SW 1271 (cell line): ENCODE measurements around the gene COQ8B.
"Not testable (repeated sequence)": the region's sequence is repeated elsewhere in the genome, so short reads cannot be mapped to it uniquely, and the experiment has no call there.

Experiments used
- DNase-seq, 2 experiments: peaks; one replicate each; lab custom pipeline; 2025; lab: John Stamatoyannopoulos, UW

COQ8B gene

DNA sequence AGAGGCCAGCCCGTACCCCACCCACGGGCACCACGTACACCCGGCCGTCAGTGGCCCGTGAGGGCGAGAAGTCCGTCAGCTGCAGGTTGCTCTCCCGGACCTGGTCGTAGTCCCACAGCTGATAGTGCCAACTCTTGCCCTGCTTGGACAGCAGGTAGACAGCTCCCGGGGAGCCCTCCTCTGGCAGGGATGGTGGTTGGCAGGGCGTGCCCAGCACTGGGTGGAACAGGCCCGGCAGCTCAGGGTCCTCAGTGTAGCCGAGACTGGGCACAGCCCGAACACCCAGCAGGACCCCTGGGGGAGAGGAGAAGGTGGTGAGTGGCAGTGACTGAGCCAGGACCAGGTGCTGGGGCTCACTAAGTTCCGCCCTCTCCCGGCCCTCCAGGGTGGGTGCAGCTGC is 25.8 kb upstream of the COQ8B start:
- DNase-seq, result no peak

DNA sequence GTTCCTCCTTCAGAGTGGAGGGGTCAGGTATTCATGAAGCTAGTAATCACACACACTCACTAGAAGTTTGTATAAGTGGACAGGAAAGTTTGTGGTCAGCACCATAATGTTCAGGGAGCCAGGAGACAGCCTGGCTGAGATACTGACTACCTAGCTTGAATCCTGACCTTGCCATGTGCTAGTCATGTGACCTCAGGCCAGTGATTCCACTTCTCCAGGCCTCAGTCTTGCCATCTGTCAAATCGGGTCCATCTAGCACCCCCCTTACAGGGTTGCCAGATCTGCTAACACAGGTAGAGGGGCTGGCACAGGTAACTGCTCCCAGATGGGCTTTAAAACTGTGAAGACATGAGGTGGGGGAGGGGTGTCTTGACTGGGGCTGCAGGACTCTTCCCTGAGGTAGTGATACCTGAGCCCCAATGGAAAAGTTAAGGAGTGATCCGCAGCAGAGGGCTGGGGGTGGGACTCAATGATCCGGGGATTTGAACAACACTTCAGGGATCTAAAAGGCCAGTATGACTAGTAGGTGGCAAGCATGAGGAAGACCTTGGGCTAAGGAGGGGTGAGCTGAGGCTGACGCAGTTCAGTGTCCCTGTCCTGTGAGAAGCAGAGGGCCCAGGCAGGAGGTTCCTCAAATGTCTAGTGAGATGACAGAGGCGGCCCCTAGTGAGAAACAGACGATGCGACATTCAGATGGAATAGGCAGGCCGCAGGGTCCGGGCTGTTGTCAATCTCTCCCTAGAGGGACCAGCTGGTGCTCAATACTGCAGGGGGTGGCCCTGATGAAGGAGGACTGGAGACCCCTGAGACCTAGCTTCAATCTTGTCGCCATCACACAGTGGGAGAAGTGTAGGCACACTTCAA is 25.1 kb upstream of the COQ8B start:
- DNase-seq, result no peak

DNA sequence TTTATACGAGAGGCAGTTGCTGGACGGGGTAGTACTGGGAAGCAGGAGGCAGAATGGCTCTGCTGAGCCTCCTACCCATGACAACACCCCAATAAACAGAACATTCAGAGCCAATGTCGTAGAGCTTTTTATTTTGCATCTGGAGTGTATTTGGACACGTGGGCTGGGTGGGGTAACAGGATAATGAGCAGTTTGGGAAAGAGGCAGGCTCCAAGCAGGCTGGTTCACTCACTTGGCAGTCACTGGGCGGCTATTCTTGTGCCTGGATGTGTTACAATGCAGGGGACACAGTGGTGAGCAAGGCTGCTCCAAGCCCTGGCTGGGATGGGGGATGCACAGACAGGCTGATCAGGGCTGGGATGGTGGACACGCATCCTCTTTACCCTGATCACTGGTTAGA is 24.1 kb upstream of the COQ8B start:
- no peak for DNase-seq

DNA sequence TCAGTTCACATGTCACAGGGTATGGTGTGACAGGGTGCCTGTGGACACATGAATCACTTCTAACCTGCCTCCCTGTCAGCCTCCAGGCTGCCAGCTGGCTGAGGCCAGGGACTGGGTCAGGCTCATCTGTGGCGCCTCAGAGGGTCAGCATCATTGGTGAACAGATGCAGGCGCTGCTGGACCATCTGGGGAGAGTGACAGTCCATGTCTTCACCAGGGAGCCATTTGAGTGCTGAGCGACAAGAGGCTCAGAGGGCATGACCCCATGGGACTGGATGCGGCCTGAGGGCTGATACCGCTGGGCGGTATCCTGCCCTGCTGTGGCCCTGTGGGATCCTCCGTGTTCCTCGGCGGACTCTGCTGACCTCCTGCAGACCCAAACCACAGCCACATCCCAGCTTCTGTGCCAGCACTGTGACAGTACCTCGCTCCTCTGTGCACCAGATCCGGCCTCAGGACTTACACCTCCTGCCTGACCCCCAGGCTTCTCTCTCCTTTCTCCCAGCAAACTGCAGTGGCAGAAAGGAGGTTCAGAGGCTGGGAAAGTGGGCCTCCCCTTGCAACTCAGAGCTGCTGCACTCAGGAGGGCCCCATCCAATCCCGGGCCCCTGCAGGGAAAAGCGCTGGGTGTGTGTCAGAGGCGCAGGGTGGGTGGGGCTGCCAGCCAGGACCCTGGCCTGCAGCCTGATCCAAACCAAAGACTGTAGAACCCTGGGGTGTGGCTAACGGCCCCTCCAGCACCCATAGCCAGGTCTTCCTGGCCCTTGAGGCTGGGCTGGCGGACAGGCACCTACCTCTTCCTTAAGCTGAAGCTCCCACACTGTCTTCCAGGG is 23.4 kb upstream of the COQ8B start:
- no peak for DNase-seq

DNA sequence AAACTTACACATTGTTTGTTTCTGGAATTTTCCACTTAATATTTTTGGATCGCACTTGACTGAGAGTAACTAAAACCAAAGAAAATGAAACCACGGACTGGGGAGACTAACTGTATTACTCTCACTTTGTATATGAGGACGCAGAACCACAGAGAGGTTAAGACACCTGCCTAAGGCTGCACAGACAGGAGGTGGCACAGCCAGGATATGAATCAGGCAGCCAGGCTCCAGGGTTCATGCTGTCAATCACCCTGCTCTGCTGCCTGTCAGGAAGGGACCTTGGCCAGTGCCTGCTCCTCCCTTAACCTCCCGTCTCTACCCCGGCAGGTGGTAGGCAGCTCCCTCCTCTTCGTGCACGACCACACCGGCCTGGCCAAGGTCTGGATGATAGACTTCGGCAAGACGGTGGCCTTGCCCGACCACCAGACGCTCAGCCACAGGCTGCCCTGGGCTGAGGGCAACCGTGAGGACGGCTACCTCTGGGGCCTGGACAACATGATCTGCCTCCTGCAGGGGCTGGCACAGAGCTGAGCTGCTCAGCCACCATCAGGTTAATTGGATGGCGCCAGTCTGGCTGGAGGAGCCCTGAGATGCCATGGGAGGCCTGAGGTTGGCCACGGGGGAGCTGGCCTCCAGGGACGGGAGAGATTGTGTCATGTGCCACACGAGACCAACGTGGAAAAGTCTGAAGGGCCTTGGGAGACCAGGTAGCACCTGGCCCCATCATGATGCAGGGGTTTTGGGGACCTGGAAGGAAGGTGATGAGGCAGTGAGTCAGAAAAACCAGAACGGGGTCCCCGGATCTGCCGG is 22.5 kb upstream of the COQ8B start:
- DNase-seq, result no peak

DNA sequence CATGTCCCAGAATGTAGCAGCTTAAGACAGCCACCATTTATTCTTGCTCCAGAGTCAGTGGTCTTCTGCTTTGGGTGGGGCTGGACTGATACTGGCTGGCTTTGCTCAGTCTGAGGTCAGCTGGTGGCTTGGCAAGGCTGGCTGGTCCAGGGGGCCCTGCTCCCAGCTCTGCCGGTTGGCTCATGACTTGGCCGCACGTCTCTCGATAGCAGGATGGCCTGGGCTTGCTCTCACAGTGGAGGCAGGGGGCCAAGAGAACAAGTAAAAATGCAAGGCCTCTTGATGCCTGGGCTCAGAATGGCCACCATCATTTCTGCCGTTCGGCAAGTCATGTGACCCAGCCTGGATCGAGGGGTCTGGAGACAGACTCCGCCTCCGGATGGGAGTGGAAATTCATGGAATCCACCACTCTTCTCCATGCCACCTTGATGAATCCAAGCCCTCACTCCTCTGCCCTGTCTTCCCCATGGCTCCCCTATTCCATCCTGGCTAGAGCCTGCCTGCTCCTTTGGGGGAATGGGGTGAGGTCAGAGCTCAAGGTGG is 20.5 kb upstream of the COQ8B start:
- no peak for DNase-seq

DNA sequence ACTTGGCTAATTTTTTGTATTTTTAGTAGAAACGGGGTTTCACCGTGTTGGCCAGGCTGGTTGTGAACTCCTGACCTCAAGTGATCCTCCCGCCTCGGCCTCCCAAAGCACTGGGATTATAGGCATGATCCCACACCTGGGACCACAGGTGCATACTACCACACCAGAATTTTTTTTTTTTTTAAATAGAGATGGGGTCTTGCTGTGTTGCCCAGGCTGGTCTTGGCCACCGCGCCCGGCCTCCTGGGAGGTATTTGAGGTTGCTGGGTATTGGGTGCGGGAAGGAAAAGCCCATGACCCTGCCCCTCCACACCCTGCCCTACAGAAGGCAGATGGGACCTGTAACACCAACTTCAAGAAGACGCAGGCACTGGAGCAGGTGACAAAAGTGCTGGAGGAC is 20.0 kb upstream of the COQ8B start:
- DNase-seq, result no peak

DNA sequence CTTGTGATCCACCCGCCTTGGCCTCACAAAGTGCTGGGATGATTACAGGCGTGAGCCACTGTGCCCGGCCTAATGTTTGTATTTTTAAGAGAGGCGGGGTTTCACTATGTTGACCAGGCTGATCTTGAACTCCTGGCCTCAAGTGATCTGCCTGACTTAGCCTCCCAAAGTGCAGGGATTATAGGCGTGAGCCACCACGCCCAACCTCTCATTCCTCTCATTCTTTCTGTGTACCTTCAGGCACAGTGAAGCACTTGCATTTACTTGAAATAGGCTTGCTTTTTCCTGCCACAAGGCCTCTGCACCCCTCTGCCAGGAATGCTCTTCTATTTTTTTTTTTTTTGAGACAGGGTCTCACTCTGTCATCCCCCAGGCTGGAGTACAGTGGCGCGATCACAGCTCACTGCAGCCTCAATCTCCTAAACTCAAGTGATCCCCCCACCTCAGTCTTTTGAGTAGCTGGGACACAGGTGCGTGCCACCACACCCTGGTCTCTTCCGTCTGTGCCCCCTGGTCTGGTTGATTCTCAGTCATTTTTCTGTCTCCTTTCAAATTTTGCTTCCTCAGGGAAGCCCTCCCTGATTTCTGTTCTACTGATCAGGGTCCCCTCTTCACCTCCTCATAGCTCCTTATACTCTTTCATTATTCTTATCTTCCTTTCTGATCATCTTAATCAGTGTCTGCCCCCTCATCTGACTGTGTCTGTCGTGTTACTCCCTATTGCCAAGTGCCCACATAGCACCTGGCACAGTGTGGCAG is 18.5 kb upstream of the COQ8B start:
- DNase-seq, result no peak

DNA sequence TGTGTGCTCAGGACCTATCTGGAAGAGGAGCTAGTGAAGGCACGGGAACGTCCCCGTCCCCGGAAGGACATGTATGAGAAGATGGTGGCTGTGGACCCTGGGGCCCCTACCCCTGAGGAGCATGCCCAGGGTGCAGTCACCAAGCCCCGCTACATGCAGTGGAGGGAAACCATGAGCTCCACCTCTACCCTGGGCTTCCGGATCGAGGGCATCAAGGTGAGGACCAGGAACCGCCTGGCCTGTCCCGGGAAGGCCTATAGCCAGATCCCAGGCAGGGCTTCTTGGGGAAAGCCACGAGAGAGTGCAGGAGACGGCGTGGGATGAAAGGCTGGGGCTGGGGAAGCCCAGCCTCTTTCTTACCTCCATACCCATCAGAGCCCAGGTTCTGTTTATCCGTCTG is 16.5 kb upstream of the COQ8B start:
- DNase-seq, result no peak

DNA sequence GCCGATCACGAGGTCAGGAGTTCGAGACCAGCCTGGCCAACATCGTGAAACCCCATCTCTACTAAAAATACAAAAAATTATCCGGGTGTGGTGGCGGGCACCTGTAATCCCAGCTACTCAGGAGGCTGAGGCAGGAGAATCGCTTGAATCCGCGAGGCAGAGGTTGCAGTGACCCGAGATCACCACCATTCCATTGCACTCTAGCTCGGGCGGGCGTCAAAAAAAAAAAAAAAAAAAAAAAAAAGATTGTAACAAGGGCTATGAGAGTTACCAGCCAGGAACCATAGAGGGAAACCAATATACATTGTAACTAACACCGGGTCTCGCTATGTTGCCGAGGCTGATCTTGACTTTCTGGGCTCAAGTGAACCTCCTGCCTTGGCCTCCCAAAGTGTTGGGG is 15.6 kb upstream of the COQ8B start:
- not testable (repeated sequence) for DNase-seq

DNA sequence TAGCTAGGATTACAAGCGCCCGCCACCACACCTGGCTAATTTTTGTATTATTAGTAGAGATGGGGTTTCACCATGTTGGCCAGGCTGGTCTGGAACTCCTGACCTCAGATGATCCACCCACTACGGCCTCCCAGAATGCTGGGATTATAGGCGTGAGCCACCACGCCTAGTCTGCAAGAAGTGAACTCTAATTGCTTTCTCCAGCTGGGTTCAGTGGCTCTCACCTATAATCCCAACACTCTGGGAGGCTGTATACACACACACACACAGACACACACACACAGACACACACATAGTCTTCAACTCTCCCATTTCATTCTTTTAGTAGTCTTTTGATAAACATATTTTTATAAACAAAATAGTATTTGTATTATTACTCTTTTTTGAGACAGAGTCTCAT is 13.4 kb upstream of the COQ8B start:
- DNase-seq, result not testable (repeated sequence)

DNA sequence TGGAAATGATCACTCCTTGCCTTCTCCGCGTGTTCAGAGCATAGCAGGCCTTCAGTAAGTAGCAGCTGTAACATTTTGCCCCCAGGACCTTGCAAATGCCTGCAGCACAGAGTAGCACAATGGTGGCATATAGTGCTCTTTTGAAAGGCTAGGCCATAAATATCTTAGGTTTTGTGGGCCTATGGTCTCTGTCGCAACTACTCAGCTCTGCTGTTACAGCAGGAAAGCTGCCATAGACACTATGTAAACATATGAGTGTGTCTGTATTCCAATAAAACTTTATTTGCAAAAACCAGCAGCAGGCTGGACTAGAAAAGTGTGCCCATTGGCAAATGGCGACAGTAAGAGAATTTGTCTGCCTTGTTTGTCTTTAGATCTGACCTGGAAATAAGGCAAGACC is 9.6 kb upstream of the COQ8B start:
- DNase-seq, result no peak

DNA sequence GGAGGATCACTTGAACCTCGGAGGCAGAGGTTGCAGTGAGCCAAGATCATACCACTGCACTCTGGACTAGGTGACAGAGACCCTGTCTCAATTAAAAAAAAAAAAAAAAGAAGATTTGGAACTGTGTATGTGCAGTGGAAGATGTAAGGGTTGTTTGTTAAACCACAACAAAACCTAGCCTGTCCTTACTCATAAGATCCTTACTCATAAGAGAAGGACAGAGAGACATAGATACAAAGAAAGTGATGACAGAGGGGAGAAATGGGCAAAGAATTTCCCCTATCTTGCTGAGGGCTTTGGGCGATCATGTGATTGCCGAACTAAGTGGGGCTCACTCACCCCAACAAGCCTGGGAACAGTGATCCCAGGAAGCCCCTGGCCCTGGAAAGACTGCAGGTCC is 8.2 kb upstream of the COQ8B start:
- no peak for DNase-seq

DNA sequence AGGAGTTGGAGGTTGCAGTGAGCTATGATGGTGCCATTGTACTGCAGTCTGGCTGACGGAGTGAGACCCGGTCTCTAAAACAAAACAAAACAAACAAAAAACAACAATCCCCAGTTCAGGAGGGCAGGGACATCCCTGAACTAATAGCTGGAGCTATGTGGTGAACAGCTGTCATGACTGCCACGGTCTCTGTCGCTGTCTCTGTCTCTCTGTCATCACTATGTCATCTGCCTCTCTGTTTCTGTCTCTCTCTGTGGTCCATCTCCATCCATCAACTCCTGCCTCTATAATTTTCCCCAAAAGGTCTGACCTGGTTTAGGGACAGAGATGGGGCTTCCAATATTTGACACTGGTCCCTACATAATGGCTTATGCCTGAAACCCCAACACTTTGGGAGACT is 7.6 kb upstream of the COQ8B start:
- no peak for DNase-seq

DNA sequence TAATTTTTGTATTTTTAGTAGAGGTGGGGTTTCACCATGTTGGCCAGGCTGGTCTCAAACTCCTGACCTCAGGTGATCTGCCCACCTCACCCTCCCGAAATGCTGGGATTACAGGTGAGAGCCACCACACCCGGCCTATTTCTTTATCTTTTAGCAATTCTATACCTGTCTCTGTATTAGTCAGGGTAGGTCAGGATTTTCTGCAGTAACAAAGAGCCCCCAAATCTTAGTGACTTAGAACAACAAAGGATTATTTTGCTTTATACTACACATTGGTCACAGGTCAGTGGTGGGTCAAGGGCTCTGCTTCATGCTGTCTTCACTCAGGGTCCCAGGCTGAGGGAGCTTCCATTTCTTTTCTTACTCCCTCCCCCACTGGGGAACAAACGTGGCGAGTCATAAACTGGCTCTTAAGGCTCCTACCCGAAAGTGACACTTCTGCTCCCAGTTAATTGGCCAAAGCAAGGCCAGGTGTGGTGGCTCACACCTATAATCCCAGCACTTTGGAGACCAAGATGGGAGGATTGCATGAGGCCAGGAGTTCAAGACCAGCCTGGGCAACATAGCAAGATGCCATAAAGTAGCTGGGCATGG is 7.1 kb upstream of the COQ8B start:
- no peak for DNase-seq

DNA sequence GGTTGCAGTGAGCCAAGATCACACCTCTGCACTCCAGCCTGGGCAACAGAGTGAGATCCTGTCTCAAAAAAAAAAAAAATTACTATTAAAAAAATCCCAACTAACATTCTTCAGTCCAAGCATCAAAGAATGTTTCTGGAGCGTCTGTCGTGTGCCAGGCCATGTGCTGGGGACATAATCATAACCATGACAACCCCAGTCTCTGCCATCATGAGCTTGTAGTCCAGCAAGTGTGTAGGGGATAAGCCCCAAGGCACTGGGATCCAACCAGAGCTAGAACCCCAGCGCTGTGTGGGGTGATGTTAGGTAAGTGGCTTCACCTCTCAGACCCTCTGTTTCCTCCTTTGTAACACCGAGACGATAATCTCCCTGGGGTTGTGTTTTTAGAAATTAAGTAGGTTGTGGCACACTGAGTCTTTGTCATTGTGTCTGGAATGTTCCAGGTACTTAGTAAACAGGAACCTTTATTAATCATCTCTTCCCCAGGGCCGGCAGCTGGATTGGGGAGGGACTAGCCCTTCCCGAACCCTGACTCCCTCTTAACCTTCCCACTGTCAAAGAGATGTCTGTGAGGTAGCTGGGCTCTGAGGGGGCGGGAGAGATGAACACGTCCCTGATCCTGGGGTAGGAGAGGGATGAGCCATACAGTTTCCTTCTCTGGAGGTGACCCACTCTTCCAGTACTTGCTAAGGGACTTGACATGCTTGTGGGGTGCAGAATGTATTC is 5.4 kb upstream of the COQ8B start:
- DNase-seq, result no peak

DNA sequence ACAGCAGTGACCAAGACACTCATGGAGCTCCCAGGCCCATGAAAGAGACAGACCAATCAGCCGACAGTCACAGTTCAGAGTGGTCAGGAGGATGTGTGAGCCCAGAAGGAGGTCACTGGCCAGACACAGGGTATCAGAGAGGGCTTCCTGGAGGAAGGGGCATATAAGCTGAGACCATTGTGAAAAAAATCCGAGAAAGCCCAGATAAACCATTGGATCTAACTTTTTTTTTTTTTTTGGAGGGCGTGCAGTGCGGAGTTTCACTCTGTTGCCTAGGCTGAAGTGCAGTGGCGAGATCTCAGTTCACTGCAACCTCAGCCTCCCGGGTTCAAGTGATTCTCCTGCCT is 4.4 kb upstream of the COQ8B start:
- DNase-seq, result no peak

DNA sequence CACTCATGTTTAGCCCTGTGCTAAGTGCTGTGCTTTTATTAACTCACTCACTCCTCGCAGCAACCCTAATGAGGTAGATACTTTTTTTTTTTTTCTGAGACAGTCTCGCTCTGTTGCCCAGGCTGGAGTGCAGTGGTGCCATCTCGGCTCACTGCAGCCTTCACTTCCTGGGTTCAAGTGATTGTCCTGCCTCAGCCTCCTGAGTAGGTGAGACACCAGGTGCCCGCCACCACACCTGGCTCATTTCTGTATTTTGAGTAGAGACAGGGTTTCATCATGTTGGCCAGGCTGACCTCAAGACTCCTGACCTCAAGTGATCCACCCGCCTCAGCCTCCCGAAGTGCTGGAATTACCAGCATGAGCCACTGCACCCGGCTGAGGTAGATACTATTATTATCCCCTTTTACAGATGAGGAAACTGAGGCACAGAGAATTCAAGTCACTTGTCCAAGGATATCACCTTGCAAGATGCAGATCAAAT is 2.8 kb upstream of the COQ8B start:
- DNase-seq, result no peak

DNA sequence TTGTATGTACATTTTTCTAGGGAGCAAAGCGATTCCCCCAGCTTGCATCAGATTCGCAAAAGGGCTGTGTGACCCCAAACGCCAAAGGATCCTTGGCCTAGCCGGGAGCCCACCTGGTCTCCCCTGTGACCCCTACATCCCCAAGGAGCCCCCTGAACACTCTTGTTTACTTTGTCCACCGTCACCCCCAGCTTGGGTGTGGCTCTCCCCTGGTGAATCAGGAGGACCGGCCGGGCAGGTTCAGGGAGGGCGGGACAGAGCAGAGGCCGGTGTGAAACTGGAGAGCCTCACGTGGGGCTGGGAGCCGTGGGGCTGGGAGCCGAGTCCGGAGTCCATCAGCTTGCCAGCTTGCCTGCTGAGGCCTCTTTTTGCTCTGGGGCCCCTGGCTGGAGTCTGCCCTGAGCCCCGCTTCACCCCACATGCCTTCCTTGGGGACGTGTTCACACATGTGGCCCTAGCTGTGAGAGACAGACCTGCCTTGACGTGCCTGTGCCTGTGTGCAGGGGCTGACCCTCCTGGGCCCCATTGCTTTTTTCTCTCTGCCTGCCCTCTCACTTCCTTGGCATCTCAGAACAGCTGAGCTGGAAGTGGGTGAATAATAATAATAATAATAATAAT is 2.2 kb upstream of the COQ8B start:
- peak in 1 of 2 experiments; percentile 28 for DNase-seq
